ENCODE data around the gene ATP11A.

The ATP11A gene

DNA sequence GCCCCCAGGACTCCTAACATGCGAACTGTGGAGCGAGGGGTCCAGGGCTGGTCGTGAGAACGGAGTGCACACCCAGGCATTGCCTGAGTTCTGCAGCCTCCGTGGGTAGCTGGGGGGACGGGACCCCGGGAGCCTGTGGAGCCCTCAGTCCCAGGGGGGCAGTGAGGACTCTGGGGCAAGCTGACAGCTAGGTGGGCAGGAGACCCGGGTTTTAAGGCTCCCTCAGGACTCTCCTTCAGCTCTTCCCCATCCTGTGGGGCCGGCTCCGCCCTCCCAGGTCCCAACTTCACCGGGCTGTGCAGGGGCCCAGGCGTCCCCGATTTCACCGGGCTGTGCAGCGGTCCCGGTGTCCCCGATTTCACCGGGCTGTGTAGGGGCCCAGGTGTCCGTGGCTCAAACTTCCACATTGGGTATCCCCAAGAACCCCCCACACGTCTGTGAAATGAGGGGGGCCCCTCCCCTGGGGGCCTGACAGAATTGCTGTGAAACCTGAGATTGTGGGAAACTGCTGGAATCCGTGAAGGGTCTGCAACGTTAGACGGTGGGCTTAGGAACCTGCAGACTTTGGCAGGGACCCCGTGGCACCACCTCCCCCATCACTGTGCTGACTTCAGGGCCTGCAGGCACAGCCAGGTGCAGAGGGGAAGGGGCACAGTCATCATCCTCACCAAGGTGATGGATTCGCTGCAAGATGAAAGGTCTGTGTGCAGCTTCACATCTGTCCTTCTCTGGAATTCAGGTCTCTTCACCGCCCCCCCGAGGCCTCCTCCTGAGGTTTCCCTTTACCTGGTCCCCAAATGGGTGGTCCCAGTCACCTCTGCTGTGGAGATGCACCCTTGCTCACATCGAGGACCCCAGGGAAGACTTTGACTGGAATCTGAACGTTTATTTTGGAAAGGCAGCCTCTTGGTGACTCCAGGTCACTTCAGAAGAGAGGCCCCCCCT is 206.0 kb downstream of the ATP11A start:
- H3K4me3 ChIP-seq (replicated peaks; ENCODE audit: low read depth, low read length): no peak overlapping the region
- no peak for TF ChIP-seq CTCF (IDR thresholded peaks at IDR 0.05; ENCODE audit: low read length, missing control alignments)
- no peak for DNase-seq (ENCODE audit: low read depth)

- TF ChIP-seq CTCF (IDR thresholded peaks at IDR 0.05; ENCODE audit: low read length, missing control alignments): no peak
- no peak for DNase-seq (ENCODE audit: low read depth)
- H3K4me3 ChIP-seq (replicated peaks; ENCODE audit: low read depth, low read length): no peak overlapping the region
These were observed 207.1 kb downstream of the ATP11A start for GRCh38 chr13:112896736-112897602.

DNA sequence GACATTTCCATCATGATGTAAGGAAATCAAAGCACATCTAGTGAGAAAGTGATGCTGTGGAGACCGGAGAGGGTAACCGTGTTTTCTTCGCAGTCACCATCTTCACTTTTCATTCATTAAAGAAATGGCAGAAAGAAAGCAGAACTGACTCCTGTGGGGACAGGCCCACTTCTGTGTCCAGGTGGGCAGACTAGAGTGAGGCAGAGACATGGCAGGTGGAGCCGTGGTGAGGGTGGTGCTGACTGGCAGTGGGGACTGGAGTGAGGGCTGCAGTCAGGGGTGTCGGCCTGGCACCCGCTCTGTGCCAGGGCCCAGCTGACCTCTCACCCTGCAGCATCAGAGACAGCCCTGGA is 207.7 kb downstream of the ATP11A start:
- DNase-seq (ENCODE audit: low read depth): no peak
- no peak for TF ChIP-seq CTCF (IDR thresholded peaks at IDR 0.05; ENCODE audit: low read length, missing control alignments)
- no peak overlapping the region for H3K4me3 ChIP-seq (replicated peaks; ENCODE audit: low read depth, low read length)

- TF ChIP-seq CTCF (IDR thresholded peaks at IDR 0.05; ENCODE audit: low read length, missing control alignments): no peak
- no peak for DNase-seq (ENCODE audit: low read depth)
- H3K4me3 ChIP-seq (replicated peaks; ENCODE audit: low read depth, low read length): no peak overlapping the region
These were observed 208.2 kb downstream of the ATP11A start for GRCh38 chr13:112897956-112898620.

DNA sequence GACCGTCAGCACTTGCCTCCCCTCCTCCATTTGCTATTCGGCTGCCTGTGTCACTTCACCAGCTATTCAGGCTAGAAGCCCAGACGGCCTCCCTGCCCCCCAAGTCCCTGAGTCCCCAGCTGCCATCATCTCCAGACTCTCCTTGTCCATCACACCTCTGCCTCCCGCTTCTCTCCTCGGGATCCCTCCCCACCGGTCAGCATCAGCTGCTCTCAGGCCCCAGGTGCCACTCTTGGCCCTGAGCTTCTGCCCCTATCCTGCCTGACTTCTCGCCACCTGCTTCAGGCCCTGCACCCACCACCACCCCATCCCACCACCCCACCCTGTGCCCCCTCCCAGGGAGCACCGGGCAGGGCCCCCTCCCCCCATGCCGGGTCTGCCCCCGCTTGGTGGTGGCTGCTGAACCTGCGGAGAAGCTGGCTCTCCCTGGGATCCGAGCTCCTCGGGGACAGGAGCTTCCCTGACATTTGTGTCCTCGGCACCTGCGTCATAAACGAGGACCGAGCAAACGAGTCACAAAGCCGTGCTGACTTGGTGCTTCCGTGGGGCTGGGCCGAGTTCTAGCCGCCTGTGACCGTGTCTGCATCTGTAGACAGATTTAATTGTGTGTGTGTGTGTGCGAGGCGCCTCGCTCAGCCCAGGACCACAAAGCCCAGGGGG is 208.9 kb downstream of the ATP11A start:
- no peak for DNase-seq (ENCODE audit: low read depth)
- TF ChIP-seq CTCF (IDR thresholded peaks at IDR 0.05; ENCODE audit: low read length, missing control alignments): no peak
- no peak overlapping the region for H3K4me3 ChIP-seq (replicated peaks; ENCODE audit: low read depth, low read length)

Measured in fibroblast of pulmonary artery (primary cell).